Retinal pigment epithelial cell (primary cell): Measurements from ENCODE around the gene TBX1.

Source experiments
- DNase-seq: peaks from one replicate; pipeline ENCODE4 v3.0.0-alpha.2; 2010; ENCODE audit warnings: low read depth
- H3K4me3 ChIP-seq: 2 replicates; pipeline ENCODE4 v1.5.1; 2011; ENCODE audit warnings: mild to moderate bottlenecking, low read length, control low read depth, moderate library complexity
- CTCF ChIP-seq: conservative IDR thresholded peaks from 2 replicates; pipeline ENCODE4 v1.5.1; 2011; ENCODE audit warnings: low read depth, low read length, control low read depth, inconsistent platforms

The TBX1 gene

GRCh38 chr22:19720150-19720827, 40.3 kb upstream of the TBX1 start:
- DNase-seq, result no peak
- no peak overlapping the region for H3K4me3 ChIP-seq
- TF ChIP-seq CTCF, result no peak

GRCh38 chr22:19720999-19721329, 39.6 kb upstream of the TBX1 start:
- no peak for TF ChIP-seq CTCF
- no peak overlapping the region for H3K4me3 ChIP-seq
- no peak for DNase-seq

GRCh38 chr22:19721330-19722177, 39.0 kb upstream of the TBX1 start:
- TF ChIP-seq CTCF, result no peak
- DNase-seq, result no peak

GRCh38 chr22:19722178-19722981, 38.2 kb upstream of the TBX1 start:
- no peak for DNase-seq
- H3K4me3 ChIP-seq, result no peak overlapping the region
- TF ChIP-seq CTCF, result no peak

More at GRCh38 chr22:19721330-19722177, 39.0 kb upstream of the TBX1 start:
- no peak overlapping the region for H3K4me3 ChIP-seq

GRCh38 chr22:19722982-19723231, 37.7 kb upstream of the TBX1 start:
- no peak overlapping the region for H3K4me3 ChIP-seq

GRCh38 chr22:19723232-19723982, 37.2 kb upstream of the TBX1 start, which contains the start of gene GP1BB:
Gene GP1BB, plus strand, starts transcription at chr22:19723539. Its CDS starts 31 bp downstream, at chr22:19723570.
- no peak within 1 kb of the TSS for H3K4me3 ChIP-seq
- DNase-seq, result no peak
- TF ChIP-seq CTCF, result peak; percentile 19

More at GRCh38 chr22:19722982-19723231, 37.7 kb upstream of the TBX1 start:
- TF ChIP-seq CTCF, result no peak
- no peak for DNase-seq
